Fibroblast of skin of left biceps (primary cell): ENCODE measurements around the gene PRMT9.
A peak's percentile ranks its signal among the peaks of the same experiment; 100 is the strongest.

ENCODE experiments used
- DNase-seq, 2 experiments: peaks; one replicate each; pipeline ENCODE4 v3.0.0-alpha.2; 2013; ENCODE audit warnings: low read depth in 2 of 2

Gene PRMT9

GRCh38 chr4:147617841-147618691 is 65.9 kb downstream of the PRMT9 start:
- no peak for DNase-seq

GRCh38 chr4:147617173-147617840 is 66.7 kb downstream of the PRMT9 start, which contains the start of gene TMEM184C:
Gene TMEM184C (plus strand): TSS chr4:147617397. CDS start chr4:147617957, 560 bp downstream.
- peak; percentile 80 to 83 for DNase-seq

- no peak for DNase-seq
Measured at GRCh38 chr4:147616849-147617172, 67.2 kb downstream of the PRMT9 start.

- peak; percentile 39 to 50 for DNase-seq
Measured at GRCh38 chr4:147610686-147611085, 73.3 kb downstream of the PRMT9 start.

GRCh38 chr4:147607471-147607870 is 76.5 kb downstream of the PRMT9 start:
- no peak for DNase-seq

- DNase-seq, result no peak
Measured at GRCh38 chr4:147605499-147605898, 78.5 kb downstream of the PRMT9 start.

- peak in 1 of 2 experiments; percentile 40 for DNase-seq
Measured at GRCh38 chr4:147599769-147600168, 84.2 kb downstream of the PRMT9 start.

DNA sequence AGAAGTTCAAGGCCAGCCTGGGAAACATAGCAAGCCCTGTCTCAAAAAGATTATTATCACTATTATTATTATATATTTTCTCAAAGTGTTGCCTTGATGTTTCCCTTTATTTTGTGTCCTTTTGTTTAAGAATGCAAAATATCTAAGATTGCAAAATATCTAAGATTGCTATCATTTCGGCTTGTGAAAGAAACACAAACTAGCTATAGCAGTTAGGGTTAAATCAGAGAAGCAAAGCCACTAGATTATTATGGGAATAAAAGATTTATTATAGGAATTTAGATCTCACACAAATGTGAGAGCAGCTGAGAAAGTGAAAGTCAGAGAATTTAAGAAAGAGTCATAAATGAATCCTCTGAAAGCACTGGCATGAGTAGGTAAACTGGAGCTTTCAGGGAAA is 84.8 kb downstream of the PRMT9 start:
- DNase-seq, result no peak

DNA sequence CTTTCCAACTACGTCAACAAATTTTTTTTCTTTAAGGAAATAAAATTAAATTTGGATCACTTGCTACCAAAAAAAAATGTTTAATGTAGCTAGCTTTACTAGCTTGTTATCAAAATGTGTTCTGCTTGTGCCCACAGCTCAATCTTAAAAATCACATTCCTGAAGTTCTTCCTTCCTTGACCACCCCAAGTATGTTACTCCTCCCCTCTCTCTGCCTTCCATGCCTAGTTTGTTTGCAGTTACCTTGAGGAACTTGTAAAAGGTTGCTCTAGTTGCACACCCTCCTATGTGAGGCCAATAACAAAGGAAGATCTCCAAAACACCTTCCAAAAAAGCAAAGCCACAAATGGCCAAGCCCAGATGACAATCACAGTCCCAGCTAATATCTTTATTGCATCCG is 86.4 kb downstream of the PRMT9 start:
- no peak for DNase-seq

DNA sequence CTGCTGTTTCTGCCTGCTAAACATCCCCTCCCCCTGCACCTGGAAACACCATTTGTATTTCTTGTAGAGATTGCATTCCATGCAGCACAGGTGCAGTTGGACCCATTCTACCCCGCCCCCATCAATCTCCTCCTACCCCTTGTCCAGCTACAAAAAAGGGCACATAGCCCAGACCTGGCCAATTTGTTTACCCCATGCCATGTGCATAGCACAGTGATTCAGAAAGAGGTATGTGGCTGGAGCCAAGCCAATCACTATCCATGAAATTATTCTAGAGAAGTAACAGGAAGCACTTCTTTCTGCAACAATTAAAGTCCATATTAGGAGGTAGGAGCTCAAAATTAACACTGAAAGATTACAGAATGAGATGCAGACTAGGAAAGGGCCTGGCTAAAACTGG is 87.0 kb downstream of the PRMT9 start:
- DNase-seq, result peak; percentile 45 to 57

DNA sequence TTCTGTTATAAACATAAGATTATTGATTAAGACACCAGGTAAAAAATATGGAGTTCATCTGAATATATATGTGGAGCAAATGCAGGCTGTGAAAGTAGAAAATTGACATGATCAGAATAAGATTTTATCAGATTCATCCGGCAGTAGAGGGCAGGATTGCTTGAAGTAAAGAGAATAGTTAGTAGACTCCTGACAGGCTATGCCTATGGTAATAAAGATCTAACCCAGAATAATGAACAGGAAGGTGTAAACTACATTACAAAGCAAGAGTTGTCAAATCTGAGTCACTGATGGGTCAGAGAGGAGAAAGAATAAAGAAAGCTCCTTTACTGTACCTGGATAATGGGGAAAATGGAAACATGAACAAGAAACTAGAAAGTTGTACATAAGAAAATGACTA is 87.6 kb downstream of the PRMT9 start:
- DNase-seq, result no peak

DNA sequence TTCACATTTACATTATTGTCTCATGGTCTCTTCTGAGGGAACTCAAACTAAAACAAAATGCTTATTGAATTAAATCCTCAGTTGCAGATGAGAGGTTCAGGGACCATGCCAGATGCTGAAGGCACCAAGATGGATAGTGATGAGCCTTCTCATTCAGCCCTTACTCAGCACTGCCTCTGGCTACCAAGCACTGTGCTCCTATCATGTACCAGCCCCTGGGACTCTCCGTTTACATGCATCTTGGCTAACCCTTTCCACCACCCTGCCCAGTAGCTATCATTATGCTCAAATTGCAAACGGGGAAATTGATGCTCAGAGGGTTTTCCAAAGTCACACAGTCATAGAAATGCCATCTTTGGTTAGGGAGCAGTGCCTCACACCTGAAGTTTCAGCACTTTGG is 89.4 kb downstream of the PRMT9 start:
- no peak for DNase-seq

GRCh38 chr4:147594107-147594506 is 89.9 kb downstream of the PRMT9 start:
- no peak for DNase-seq

DNA sequence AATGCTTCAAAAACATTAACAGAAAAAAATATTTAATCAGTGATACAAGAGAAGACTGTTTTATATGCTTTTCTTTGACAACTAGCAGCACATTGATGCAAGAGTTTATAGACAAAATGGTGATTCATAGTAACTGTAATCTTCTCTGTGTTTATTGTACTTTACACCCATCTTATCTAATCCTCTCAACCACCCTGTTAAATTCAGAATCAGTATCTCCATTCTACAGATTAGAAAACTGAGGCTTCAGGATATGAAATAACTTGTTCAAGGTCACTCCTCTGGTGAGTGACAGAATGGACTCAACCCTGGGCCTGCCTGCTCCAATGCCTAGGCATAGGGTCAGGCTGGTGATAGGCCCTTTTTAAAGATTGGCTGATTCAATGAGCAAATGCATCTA is 92.9 kb downstream of the PRMT9 start:
- no peak for DNase-seq

GRCh38 chr4:147590249-147590920 is 93.6 kb downstream of the PRMT9 start:
- DNase-seq, result no peak

DNA sequence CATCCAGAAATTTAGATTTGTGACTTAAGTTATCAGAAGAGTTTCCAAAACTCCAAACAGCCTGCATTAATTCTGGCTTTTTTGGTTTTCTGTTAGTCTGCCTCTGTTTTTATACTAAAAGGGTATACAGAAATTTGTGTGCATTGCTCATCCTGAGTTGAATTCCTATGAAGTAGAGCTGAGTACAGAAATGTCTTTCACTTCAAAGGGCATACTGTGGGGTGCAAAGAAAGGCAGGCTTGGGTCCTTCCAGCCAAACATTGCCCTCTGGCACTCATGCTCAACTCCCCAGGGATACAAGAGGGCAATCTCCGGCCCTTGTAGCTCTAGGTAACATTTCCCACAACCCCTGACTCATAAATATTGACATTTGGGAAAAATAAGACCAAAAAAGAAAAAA is 94.4 kb downstream of the PRMT9 start:
- no peak for DNase-seq
